Measurements from ENCODE around the gene MAFG. TPM values are rescaled to one million over a fixed set of nuclear protein-coding genes. Genes with fewer than 3 reads are reported as not detected.
A peak's percentile ranks its signal among the peaks of the same experiment; 100 is the strongest.
"Not testable (repeated sequence)": the region's sequence is repeated elsewhere in the genome, so short reads cannot be mapped to it uniquely, and the experiment has no call there.

MAFG gene
- total RNA-seq, 1 donor from 2014 or later, result 35.8 TPM

GRCh38 chr17:81920612-81921536, 6.7 kb downstream of the MAFG start:
- peaks cover 81% of the 10 kb centered on the region for H4K20me1 ChIP-seq (ENCODE audit: insufficient read depth, low read length)
- H3K4me2 ChIP-seq (ENCODE audit: low read length), result no peak overlapping the region
- TF ChIP-seq CTCF (IDR thresholded peaks at IDR 0.05; ENCODE audit: insufficient read depth, low read depth, low read length), result no peak
- no peak for TF ChIP-seq EZH2 (IDR thresholded peaks at IDR 0.05; ENCODE audit: insufficient read depth, low read length)
- Mint-ChIP-seq H3K9me3 (ENCODE audit: unreplicated experiment) (no peaks in the 10 kb centered on the region), H3K27me3 (ENCODE audit: low read depth, unreplicated experiment) (no peaks in the 10 kb centered on the region), H3K36me3 (ENCODE audit: low read depth, unreplicated experiment) (peaks cover 10% of the 10 kb centered on the region), H3K4me1 (ENCODE audit: low read depth, unreplicated experiment) (peaks cover 21% of the 10 kb centered on the region), H3K4me3 (ENCODE audit: unreplicated experiment) (no peak overlapping the region), H3K27ac (ENCODE audit: unreplicated experiment) (peak overlapping the region; percentile 23)
- no peak for FAIRE-seq
- no peaks in the 10 kb centered on the region for H3K9me3 ChIP-seq (ENCODE audit: insufficient read depth, low read depth, low read length)
- H3K27ac ChIP-seq (ENCODE audit: low read depth, low read length), result no peak overlapping the region
- H3K4me3 ChIP-seq (ENCODE audit: insufficient read depth, low read depth, low read length), result no peak overlapping the region
- H3K4me1 ChIP-seq (ENCODE audit: insufficient read depth, low read length), result peaks cover 26% of the 10 kb centered on the region
- peaks cover 5% of the 10 kb centered on the region for H3K36me3 ChIP-seq (ENCODE audit: insufficient read depth, low read length)
- no peaks in the 10 kb centered on the region for H3K27me3 ChIP-seq (ENCODE audit: insufficient read depth, low read length)
- DNase-seq (ENCODE audit: low read depth), result no peak
- H3K79me2 ChIP-seq (ENCODE audit: insufficient read depth, low read length), result peaks cover 93% of the 10 kb centered on the region
- no peak overlapping the region for H2AFZ ChIP-seq (ENCODE audit: low read depth, low read length)
- H3K9ac ChIP-seq (ENCODE audit: low read length), result no peak overlapping the region

DNA sequence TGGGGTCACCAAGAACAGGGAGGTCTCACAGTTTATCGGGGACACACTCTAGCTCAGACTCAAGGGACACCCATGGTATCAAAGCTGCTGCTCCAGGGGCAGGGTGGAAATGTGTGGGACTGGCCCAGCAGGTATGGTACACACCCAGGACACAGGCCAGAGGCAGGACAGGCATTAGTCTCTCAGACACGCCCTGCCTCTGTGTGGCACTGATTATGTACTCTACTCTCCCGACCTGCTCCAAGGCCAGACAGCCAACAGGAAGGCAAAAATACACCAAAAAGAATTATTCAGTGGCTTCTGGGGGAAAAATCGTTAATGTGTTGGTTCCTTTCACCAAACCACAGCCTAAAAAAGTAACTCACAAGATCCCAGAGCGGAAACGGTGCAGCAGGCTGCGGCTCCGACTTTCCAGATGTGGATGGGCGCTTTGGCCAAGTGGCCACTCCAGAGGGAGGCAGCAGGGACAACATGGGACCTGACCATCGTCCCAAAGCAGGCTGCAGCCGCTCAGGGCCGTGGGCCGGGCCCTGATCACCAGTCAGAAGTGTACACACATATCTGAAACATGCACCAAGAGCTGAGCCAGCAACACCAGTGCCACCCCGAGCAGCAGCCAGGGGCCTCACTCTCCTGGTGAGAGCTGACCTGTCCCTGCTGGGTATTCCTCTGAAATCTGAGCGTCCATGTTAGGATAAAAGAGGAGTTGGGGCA, 8.5 kb downstream of the MAFG start:
- Mint-ChIP-seq H3K4me3 (ENCODE audit: unreplicated experiment) (peak overlapping the region; percentile 87), H3K9me3 (ENCODE audit: unreplicated experiment) (no peaks in the 10 kb centered on the region), H3K36me3 (ENCODE audit: low read depth, unreplicated experiment) (peaks cover 16% of the 10 kb centered on the region), H3K4me1 (ENCODE audit: low read depth, unreplicated experiment) (peaks cover 13% of the 10 kb centered on the region), H3K27me3 (ENCODE audit: low read depth, unreplicated experiment) (no peaks in the 10 kb centered on the region), H3K27ac (ENCODE audit: unreplicated experiment) (peak overlapping the region; percentile 53)
- no peak overlapping the region for H3K9ac ChIP-seq (ENCODE audit: low read length)
- H3K4me2 ChIP-seq (ENCODE audit: low read length), result no peak overlapping the region
- no peaks in the 10 kb centered on the region for H3K27me3 ChIP-seq (ENCODE audit: insufficient read depth, low read length)
- DNase-seq (ENCODE audit: low read depth) (no peak), FAIRE-seq (no peak)
- H3K9me3 ChIP-seq (ENCODE audit: insufficient read depth, low read depth, low read length), result no peaks in the 10 kb centered on the region
- no peak overlapping the region for H3K27ac ChIP-seq (ENCODE audit: low read depth, low read length)
- peaks cover 12% of the 10 kb centered on the region for H3K36me3 ChIP-seq (ENCODE audit: insufficient read depth, low read length)
- H4K20me1 ChIP-seq (ENCODE audit: insufficient read depth, low read length), result peaks cover 80% of the 10 kb centered on the region
- peaks cover 87% of the 10 kb centered on the region for H3K79me2 ChIP-seq (ENCODE audit: insufficient read depth, low read length)
- H3K4me1 ChIP-seq (ENCODE audit: insufficient read depth, low read length), result peaks cover 18% of the 10 kb centered on the region
- no peak overlapping the region for H3K4me3 ChIP-seq (ENCODE audit: insufficient read depth, low read depth, low read length)
- TF ChIP-seq EZH2 (IDR thresholded peaks at IDR 0.05; ENCODE audit: insufficient read depth, low read length), result no peak
- TF ChIP-seq CTCF (IDR thresholded peaks at IDR 0.05; ENCODE audit: insufficient read depth, low read depth, low read length), result no peak
- H2AFZ ChIP-seq (ENCODE audit: low read depth, low read length), result no peak overlapping the region

DNA sequence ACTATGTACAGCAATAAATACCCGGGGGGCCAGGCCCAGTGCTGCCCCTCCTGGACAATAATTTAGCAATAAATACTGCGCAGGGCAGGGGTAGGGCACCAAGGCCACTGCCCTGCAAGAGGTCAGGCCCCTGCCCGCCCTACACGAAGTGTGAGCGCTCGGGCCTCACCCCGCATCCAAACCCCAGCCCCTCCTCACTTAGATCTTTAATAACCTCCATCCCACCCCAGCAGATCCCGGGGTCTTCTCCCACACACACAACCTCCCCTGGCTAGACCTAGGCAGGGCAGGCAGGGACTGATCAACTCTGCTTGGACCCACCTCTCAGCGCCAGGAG, 9.2 kb downstream of the MAFG start:
- not testable (repeated sequence) for H3K27ac ChIP-seq (ENCODE audit: low read depth, low read length); FAIRE-seq; DNase-seq (ENCODE audit: low read depth); H2AFZ ChIP-seq (ENCODE audit: low read depth, low read length); H3K9me3 ChIP-seq (ENCODE audit: insufficient read depth, low read depth, low read length); H3K27me3 ChIP-seq (ENCODE audit: insufficient read depth, low read length); H3K9ac ChIP-seq (ENCODE audit: low read length); H3K9me3 Mint-ChIP-seq (ENCODE audit: unreplicated experiment); H3K4me3 ChIP-seq (ENCODE audit: insufficient read depth, low read depth, low read length); H3K27me3 Mint-ChIP-seq (ENCODE audit: low read depth, unreplicated experiment)
- H3K36me3 Mint-ChIP-seq (ENCODE audit: low read depth, unreplicated experiment), result peaks cover 17% of the 10 kb centered on the region
- peaks cover 12% of the 10 kb centered on the region for H3K4me1 ChIP-seq (ENCODE audit: insufficient read depth, low read length)
- H3K36me3 ChIP-seq (ENCODE audit: insufficient read depth, low read length), result peaks cover 12% of the 10 kb centered on the region
- H3K79me2 ChIP-seq (ENCODE audit: insufficient read depth, low read length), result peaks cover 80% of the 10 kb centered on the region
- peak overlapping the region; percentile 87 for H3K4me3 Mint-ChIP-seq (ENCODE audit: unreplicated experiment)
- peaks cover 13% of the 10 kb centered on the region for H3K4me1 Mint-ChIP-seq (ENCODE audit: low read depth, unreplicated experiment)
- peak overlapping the region; percentile 34 for H3K27ac Mint-ChIP-seq (ENCODE audit: unreplicated experiment)
- H3K4me2 ChIP-seq (ENCODE audit: low read length), result peak overlapping the region; percentile 85
- H4K20me1 ChIP-seq (ENCODE audit: insufficient read depth, low read length), result peaks cover 81% of the 10 kb centered on the region

Data from astrocyte (in vitro differentiated cells and primary cell).